Activated CD4-positive, alpha-beta memory T cell treated with anti-CD3 and anti-CD28 coated beads, Interleukin-2, amount 10 ng/mL, durations not matched to agents 7 days and 5 days (primary cell): ENCODE data around the gene SPEG. TPM values are rescaled to one million over a fixed set of nuclear protein-coding genes. Genes with fewer than 3 reads are reported as not detected.

Source experiments
- CTCF ChIA-PET: fragments of 350-600 bp; sonication (Branson Sonifier 250); formaldehyde crosslinking; loops from one replicate; lab custom pipeline; 2021; ENCODE audit warnings: antibody characterized with exemption, inconsistent platforms; lab: Charles Lee
- POLR2A ChIA-PET: fragments of 350-600 bp; sonication (Branson Sonifier 250); formaldehyde crosslinking; loops from one replicate; lab custom pipeline; 2021; ENCODE audit warnings: antibody characterized with exemption; lab: Charles Lee
- DNase-seq: peaks from one replicate; pipeline ENCODE4 v3.0.0-alpha.2; 2020
- H3K27ac Mint-ChIP-seq: one replicate; pipeline ENCODE4 v1.8.0; 2021; ENCODE audit warnings: mild to moderate bottlenecking, mixed read lengths
- H3K27me3 Mint-ChIP-seq: one replicate; pipeline ENCODE4 v1.8.0; 2021; ENCODE audit warnings: mixed read lengths
- H3K36me3 Mint-ChIP-seq: one replicate; pipeline ENCODE4 v1.8.0; 2021; ENCODE audit warnings: low read depth, mixed read lengths
- H3K4me1 Mint-ChIP-seq: one replicate; pipeline ENCODE4 v1.8.0; 2021; ENCODE audit warnings: mixed read lengths
- H3K4me3 Mint-ChIP-seq: one replicate; pipeline ENCODE4 v1.8.0; 2021; ENCODE audit warnings: mild to moderate bottlenecking, mixed read lengths
- H3K9me3 Mint-ChIP-seq: one replicate; pipeline ENCODE4 v1.8.0; 2021; ENCODE audit warnings: mixed read lengths
- total RNA-seq, 2 experiments: library from RNA; stranded (reverse); gene quantifications; one replicate each; pipeline ENCODE4 v1.2.3, GENCODE V29; 2021

Gene SPEG
- total RNA-seq, 2 experiments from 2014 or later, result 0.20 to 1.1 TPM

DNA sequence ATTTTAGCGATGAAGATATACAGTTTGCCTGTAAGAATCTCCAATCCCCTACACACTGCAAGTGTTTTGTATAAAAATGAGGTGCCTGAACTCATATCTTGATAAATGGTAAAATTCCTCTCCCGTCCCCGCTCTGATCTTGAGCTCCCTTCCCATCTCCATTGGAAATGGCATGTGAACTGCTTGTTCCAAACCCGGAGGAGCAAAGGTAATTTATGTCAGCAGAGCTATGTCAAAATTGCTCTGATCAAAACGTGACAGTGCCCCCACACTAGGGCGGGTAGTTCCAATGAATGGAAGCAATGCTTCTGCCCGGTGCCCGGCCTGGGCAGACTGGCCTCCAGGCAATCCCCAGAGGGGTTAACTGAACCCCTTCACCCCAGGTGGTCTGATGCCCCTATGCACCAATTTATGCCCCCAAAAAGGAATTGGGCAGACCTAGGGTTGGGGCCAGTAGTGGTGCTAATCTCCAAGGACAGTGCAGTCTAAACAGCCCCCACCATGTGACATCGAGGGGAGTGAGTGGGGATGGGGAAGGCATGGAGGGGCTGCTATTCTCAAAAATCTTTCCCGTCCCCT is 60.4 kb downstream of the SPEG start:
- H3K36me3 Mint-ChIP-seq, result peaks cover 5% of the 10 kb centered on the region

DNA sequence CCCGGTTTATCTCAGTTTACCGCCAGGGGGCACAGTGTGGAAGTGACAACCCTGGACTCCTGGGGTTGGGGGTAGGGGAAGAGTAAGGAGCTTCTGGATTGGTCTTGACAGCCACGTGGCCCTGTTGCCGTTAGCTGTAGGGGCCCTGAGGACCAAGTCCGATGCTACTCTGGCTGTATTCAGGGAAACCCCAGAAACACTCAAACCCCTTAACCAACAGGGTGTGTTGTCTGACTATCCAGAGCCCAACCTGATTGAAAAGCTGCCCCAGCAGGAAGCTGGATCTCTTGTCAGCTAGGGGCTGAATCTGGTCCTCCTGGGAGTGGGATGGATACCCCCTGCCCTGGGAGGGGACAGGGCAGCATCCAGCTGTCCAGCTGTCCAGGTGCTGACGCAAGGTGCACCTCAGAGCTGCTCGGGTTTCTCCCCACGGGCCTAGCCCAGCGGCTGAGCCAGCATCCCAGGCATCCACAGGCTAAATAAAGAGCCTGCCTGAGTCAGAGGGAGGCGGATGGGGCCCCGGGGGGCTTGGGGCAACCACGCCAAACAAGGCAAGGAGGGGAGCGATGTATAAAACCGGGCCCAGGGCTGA is 61.0 kb downstream of the SPEG start:
- POLR2A ChIA-PET, result interaction anchor here (1.1 kb wide), 1 partner anchor 34 kb away, joined by 3 read pairs; no protein-coding TSS in a partner anchor
- CTCF ChIA-PET, result interaction anchor here (0.5 to 8.0 kb wide), 16 partner anchors 8 to 550 kb away, joined by 3 to 175 read pairs (median 6); partner anchors contain the start of gene DNPEP
- DNase-seq, result peak; percentile 61
- no peaks in the 10 kb centered on the region for H3K9me3 Mint-ChIP-seq
- H3K4me3 Mint-ChIP-seq, result no peak overlapping the region
- H3K27ac Mint-ChIP-seq, result no peak overlapping the region
- peaks cover 5% of the 10 kb centered on the region for H3K36me3 Mint-ChIP-seq
- H3K4me1 Mint-ChIP-seq, result peaks cover 39% of the 10 kb centered on the region
- H3K27me3 Mint-ChIP-seq, result peaks cover 56% of the 10 kb centered on the region

More for the DNA sequence above, 60.4 kb downstream of the SPEG start:
- POLR2A ChIA-PET, result interaction anchor here (1.1 kb wide), 1 partner anchor 35 kb away, joined by 3 read pairs; no protein-coding TSS in a partner anchor
- Mint-ChIP-seq H3K4me3 (no peak overlapping the region), H3K27ac (no peak overlapping the region), H3K4me1 (peaks cover 33% of the 10 kb centered on the region), H3K27me3 (peaks cover 56% of the 10 kb centered on the region), H3K9me3 (no peaks in the 10 kb centered on the region)
- DNase-seq, result no peak
- CTCF ChIA-PET, result interaction anchor here (0.5 to 8.0 kb wide), 13 partner anchors 8 to 550 kb away, joined by 3 to 175 read pairs (median 6); no protein-coding TSS in a partner anchor

DNA sequence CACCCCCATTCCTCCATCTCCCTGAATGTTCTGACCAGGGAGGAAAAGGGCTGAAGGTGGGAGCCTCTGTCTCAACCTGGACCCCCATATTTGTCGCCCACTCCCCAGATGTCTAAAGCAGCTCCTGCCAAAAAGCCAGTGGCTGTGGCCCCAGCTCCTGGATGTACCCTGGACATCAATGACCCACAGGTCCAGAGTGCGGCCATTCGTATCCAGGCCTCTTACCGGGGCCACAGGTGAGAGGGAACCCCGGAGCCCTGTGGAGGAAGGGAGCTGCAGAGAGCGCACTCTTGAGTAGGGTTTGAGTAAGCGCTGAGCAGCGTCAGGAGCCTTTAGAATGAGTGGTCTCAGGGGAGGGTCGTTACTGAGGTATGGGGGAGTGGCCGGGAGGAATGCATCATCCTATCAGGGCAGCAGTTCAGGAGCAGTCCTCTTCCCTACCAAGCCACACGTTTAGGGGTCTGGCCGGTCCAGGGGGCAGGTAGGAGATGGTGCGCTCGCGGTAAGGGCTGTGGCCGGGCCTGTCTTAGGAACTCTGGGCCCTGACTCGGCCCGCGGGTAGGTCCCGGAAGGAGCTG is 61.7 kb downstream of the SPEG start:
- peaks cover 7% of the 10 kb centered on the region for H3K36me3 Mint-ChIP-seq
- H3K4me3 Mint-ChIP-seq, result peak overlapping the region; percentile 41
- ChIA-PET CTCF (interaction anchor here (1.2 to 8.0 kb wide), 10 partner anchors 11 to 108 kb away, joined by 3 to 175 read pairs (median 9); partner anchors contain the start of gene DNPEP), POLR2A (interaction anchor here (1.1 to 1.2 kb wide), 2 partner anchors 33 to 34 kb away, joined by 3 to 4 read pairs; no protein-coding TSS in a partner anchor)
- H3K27ac Mint-ChIP-seq, result no peak overlapping the region
- peaks cover 43% of the 10 kb centered on the region for H3K4me1 Mint-ChIP-seq
- DNase-seq, result no peak
- peaks cover 56% of the 10 kb centered on the region for H3K27me3 Mint-ChIP-seq
- no peaks in the 10 kb centered on the region for H3K9me3 Mint-ChIP-seq

DNA sequence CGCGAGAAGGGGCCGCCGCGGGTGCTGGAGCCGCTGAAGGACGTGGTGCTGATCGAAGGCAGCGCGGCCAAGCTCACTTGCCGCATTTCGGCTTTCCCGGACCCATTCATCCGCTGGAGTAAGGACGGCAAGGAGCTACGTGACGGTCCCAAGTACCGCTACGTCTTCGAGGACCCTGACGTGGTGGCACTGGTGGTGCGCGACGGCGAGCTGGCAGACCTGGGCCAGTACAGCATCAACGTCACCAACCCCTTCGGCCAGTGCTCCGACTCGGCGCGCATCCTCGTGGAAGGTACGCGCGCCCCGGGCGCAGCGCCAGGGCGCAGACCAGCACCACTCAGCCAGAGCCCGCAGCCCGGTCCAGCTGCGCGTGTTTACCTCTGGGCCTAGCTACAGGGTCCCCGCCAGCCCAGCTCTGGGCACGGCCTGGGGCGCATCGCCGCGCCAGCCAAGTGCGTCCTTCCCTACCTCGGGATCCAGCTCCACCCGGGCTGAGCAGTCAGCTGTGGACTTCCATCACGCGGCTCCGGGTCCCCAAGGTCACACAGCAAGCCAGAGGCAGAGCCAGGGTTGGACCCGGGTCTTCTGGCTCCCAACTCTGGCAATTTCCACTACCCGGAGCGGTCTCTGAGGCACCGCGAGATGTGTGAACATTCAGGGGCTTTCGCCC is 62.3 kb downstream of the SPEG start:
- peaks cover 48% of the 10 kb centered on the region for H3K4me1 Mint-ChIP-seq
- POLR2A ChIA-PET, result interaction anchor here (1.2 to 2.4 kb wide), 3 partner anchors 33 to 109 kb away, joined by 4 to 8 read pairs (median 4); partner anchors contain the start of gene DNPEP
- H3K27me3 Mint-ChIP-seq, result peaks cover 56% of the 10 kb centered on the region
- H3K36me3 Mint-ChIP-seq, result peaks cover 9% of the 10 kb centered on the region
- CTCF ChIA-PET, result interaction anchor here (1.4 to 8.0 kb wide), 6 partner anchors 12 to 109 kb away, joined by 3 to 175 read pairs (median 12); partner anchors contain the start of genes CHPF, DNPEP and TMEM198
- H3K27ac Mint-ChIP-seq, result no peak overlapping the region
- DNase-seq, result no peak
- H3K4me3 Mint-ChIP-seq, result peak overlapping the region; percentile 95
- H3K9me3 Mint-ChIP-seq, result no peaks in the 10 kb centered on the region

DNA sequence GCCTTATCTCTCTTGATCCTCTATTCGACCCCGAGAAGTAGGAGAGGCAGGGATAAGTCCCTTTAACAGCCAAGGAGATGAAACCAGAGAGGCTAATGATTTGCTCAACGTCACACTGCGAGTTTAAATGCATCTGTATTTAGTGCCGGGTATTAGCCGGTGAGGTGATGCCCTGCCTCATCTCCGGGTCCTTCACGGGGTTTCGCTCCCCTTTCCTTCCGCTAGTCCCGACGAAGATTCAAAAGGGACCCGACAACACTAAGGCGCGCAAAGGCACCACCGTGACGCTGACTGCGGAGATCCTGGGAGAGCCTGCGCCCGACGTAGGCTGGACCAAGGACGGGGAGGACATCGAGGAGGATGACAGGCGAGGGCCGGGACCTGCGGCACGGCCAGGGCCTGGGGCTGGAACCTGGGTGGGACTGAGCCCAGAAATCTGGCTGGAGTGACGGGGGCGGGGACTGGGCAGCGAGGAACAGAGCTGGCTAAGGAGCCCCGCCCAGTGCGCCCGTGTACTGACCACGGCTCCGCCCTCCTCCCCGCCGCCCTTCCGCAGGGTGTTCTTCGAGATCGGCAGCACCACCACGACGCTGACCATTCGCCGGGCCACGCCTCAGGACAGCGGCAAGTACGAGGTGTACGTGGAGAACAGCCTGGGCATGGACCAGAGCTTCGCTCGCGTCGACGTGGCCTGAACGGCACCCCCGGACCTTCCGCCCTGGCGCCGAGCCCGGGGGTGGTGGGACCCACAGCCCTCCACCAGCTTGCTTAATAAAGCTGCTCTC is 63.0 kb downstream of the SPEG start:
- H3K9me3 Mint-ChIP-seq, result no peaks in the 10 kb centered on the region
- peak; percentile 52 for DNase-seq
- H3K27ac Mint-ChIP-seq, result no peak overlapping the region
- peaks cover 48% of the 10 kb centered on the region for H3K4me1 Mint-ChIP-seq
- ChIA-PET CTCF (interaction anchor here (1.4 to 8.0 kb wide), 9 partner anchors 10 to 109 kb away, joined by 3 to 175 read pairs (median 15); partner anchors contain the start of genes CHPF, DNPEP and TMEM198), POLR2A (interaction anchor here (0.9 to 2.4 kb wide), 9 partner anchors 10 to 109 kb away, joined by 3 to 10 read pairs (median 4); partner anchors contain the start of genes CHPF, DNPEP and TMEM198)
- H3K27me3 Mint-ChIP-seq, result peaks cover 52% of the 10 kb centered on the region
- peak overlapping the region; percentile 95 for H3K4me3 Mint-ChIP-seq
- H3K36me3 Mint-ChIP-seq, result peaks cover 9% of the 10 kb centered on the region

DNA sequence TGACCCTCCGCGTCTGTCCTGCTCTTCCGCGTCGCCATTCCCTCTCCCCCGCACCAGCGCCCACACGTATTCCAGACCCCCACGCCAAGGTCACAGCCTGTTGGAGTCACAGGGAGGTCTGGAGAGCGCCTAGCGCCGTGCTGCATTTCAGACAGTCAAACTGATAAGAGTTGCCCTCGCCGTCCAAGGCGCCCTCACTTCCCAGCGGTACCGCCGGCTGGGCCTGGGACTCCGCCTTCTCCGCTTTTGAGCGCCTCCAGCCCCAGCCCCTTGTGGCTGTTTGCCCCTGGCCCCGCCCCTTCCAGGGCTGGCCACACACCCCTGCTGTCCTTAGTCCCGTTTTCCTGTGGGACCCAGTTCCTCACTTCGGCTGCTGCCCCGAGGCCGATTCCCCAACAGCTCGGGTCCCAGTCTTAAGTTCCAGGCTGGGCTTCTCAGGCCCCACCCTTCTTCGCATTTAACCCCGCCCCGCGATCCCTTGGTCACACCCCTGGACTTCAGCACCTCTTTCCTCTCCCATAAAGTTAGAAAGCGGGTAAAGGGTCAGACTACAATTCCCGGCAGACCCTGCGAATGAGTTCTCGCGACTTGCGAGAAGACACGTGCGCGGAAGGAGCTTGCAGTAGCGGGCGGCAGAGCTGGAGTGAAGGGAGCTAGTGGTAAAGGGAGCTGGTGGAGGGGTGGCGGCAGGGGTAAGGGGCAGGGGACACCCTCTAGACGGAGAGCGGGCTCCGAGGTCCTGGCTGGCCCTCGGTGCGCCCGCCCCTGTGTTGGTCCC is 63.8 kb downstream of the SPEG start, which contains the start of gene GMPPA:
Gene GMPPA (plus strand): TSS at position 612 of the 778 bp plus-strand sequence. CDS start 1,085 bp downstream, outside the sequence.
- Mint-ChIP-seq H3K4me1 (peaks cover 48% of the 10 kb centered on the region), H3K27me3 (peaks cover 47% of the 10 kb centered on the region), H3K36me3 (peaks cover 9% of the 10 kb centered on the region), H3K9me3 (no peaks in the 10 kb centered on the region), H3K4me3 (peak within 1 kb of the TSS; percentile 95), H3K27ac (peak within 1 kb of the TSS; percentile 64)
- ChIA-PET POLR2A (interaction anchor here (0.6 to 2.4 kb wide), 11 partner anchors 9 to 244 kb away, joined by 3 to 10 read pairs (median 4); partner anchors contain the start of genes CHPF, DNPEP, TMEM198 and TUBA4A), CTCF (interaction anchor here (0.6 to 8.0 kb wide), 17 partner anchors 10 to 204 kb away, joined by 3 to 175 read pairs (median 4); partner anchors contain the start of genes CHPF, DNPEP and TMEM198)
- peak; percentile 97 for DNase-seq

DNA sequence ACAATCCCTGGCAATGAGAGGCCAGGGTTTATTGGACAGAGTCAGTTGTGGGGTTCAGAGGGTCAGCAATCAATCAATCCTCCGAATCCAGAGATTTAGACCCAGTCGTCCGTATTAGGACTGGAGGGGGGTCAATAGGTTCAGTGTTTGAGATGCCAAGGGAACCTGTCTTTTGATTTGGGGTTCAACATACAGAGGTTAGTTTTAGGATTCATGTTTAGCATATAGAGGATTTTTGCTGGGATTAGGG is 64.3 kb downstream of the SPEG start:
- no peaks in the 10 kb centered on the region for H3K9me3 Mint-ChIP-seq
- ChIA-PET POLR2A (interaction anchor here (0.6 to 2.4 kb wide), 9 partner anchors 9 to 245 kb away, joined by 3 to 10 read pairs (median 4); partner anchors contain the start of genes CHPF, DNPEP, TMEM198 and TUBA4A), CTCF (interaction anchor here (0.6 to 8.0 kb wide), 16 partner anchors 10 to 204 kb away, joined by 3 to 175 read pairs (median 4); partner anchors contain the start of gene DNPEP)
- H3K36me3 Mint-ChIP-seq, result peaks cover 13% of the 10 kb centered on the region
- DNase-seq, result no peak
- H3K4me1 Mint-ChIP-seq, result peaks cover 48% of the 10 kb centered on the region
- H3K27me3 Mint-ChIP-seq, result peaks cover 43% of the 10 kb centered on the region
- peak overlapping the region; percentile 64 for H3K27ac Mint-ChIP-seq
- peak overlapping the region; percentile 95 for H3K4me3 Mint-ChIP-seq

DNA sequence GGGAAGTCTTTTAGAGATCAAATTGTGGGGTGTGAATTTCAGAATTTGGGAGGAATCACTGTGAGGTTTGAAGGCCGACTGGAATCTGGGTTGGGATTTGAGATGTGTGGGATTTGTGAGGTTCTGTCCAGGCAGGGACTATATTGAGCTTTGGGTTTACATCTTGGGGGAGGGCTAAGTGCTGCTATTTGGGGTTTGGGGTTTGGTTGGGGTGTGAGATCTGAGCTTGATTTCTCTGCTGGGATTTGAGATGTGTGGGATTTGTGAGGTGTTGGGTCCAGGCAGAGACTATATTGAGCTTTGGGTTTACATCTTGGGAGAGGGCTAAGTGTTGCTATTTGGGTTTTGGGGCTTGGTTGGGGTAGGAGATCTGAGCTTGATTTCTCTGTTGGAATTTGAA is 64.9 kb downstream of the SPEG start:
- POLR2A ChIA-PET, result interaction anchor here (0.9 to 2.4 kb wide), 5 partner anchors 14 to 111 kb away, joined by 3 to 10 read pairs (median 4); partner anchors contain the start of genes ASIC4, CHPF, DNPEP and STK11IP
- H3K27ac Mint-ChIP-seq, result peak overlapping the region; percentile 64
- CTCF ChIA-PET, result interaction anchor here (0.6 to 8.0 kb wide), 9 partner anchors 9 to 520 kb away, joined by 3 to 175 read pairs (median 4); partner anchors contain the start of gene DNPEP

DNA sequence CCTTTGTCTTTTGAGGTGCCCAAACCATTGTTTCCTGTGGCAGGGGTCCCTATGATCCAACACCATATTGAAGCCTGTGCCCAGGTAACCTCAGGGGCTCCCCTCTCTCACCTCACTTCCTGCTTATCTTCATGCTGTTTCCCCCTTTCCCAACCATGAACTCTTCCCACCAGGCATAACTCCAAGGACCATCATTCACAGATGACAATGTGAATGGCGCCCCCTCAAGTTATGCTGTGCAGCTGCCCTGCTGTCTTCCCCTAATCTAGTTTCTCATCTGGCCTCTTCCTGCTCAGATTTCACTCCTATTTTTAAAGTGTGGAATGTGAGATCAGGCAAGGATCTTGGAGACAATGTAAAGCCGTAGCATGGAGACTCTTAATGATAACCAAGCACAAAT is 65.5 kb downstream of the SPEG start:
- DNase-seq, result no peak
- Mint-ChIP-seq H3K27ac (no peak overlapping the region), H3K27me3 (peaks cover 32% of the 10 kb centered on the region), H3K4me1 (peaks cover 48% of the 10 kb centered on the region), H3K4me3 (peak overlapping the region; percentile 95), H3K9me3 (no peaks in the 10 kb centered on the region), H3K36me3 (peaks cover 20% of the 10 kb centered on the region)
- POLR2A ChIA-PET, result interaction anchor here (0.9 to 1.0 kb wide), 4 partner anchors 13 to 97 kb away, joined by 3 to 4 read pairs (median 3); partner anchors contain the start of genes ASIC4 and STK11IP
- CTCF ChIA-PET, result interaction anchor here (0.6 to 8.0 kb wide), 8 partner anchors 9 to 520 kb away, joined by 3 to 175 read pairs (median 4); no protein-coding TSS in a partner anchor

More for the DNA sequence above, 64.9 kb downstream of the SPEG start:
- Mint-ChIP-seq H3K27me3 (peaks cover 37% of the 10 kb centered on the region), H3K36me3 (peaks cover 18% of the 10 kb centered on the region), H3K9me3 (no peaks in the 10 kb centered on the region), H3K4me3 (peak overlapping the region; percentile 95), H3K4me1 (peaks cover 48% of the 10 kb centered on the region)
- no peak for DNase-seq

DNA sequence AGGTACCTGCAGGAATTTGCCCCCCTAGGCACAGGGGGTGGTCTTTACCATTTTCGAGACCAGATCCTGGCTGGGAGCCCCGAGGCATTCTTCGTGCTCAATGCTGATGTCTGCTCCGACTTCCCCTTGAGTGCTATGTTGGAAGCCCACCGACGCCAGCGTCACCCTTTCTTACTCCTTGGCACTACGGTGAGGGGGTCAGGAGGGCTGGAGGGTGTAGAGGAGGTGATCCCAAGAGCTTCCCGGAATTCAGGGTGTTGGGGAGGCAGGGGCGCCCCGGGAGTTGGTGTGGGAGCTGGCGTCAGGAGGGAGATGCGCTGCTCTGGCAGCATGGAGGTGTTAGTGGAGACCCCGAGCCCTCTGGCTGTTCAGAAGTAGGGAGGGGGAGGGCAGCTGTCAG is 67.2 kb downstream of the SPEG start:
- CTCF ChIA-PET, result interaction anchor here (0.8 kb wide), 1 partner anchor 28 kb away, joined by 3 read pairs; no protein-coding TSS in a partner anchor

More for the DNA sequence above, 67.2 kb downstream of the SPEG start:
- H3K27me3 Mint-ChIP-seq, result peaks cover 14% of the 10 kb centered on the region
- POLR2A ChIA-PET, result no interaction called here
- no peak overlapping the region for H3K4me3 Mint-ChIP-seq
- no peaks in the 10 kb centered on the region for H3K9me3 Mint-ChIP-seq
- peaks cover 32% of the 10 kb centered on the region for H3K36me3 Mint-ChIP-seq
- no peak overlapping the region for H3K27ac Mint-ChIP-seq
- DNase-seq, result no peak
- H3K4me1 Mint-ChIP-seq, result peaks cover 39% of the 10 kb centered on the region
